ENCODE data around the gene EDIL3.

Gene EDIL3

DNA sequence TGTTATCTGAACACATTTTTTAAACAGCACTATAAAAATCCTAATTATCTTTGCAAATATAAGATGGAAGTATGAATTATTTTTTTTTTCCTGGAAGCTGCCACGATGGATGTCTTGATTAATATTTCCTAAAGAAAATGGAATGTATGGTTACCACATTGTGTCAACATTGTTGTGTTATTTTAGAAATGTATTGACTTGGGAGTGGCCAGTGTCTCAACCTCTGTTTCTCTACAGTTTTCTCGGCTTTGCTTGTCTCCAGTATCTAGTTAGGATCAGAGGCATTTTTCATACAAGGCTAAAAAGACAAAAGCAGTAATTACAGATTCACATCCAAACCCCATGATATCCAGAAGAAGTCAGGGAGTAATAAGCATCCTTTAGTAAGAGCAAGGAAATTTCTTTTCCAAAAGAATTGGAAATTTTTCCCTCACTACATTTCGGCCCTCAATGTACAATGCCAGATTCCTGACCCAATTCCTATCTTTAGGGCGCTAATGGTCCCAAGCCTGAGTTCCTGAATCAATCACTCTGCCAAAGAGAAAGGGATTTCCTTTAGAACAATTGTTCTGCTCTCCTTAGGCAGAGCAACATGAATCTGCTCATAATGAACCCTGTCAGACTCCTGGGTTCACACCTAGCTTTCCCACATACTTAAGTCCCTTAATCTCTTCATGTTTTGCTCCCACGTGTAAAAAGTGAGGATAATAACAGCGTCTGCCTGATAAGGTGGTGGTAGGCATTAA, 111.7 kb downstream of the EDIL3 start:
- in situ Hi-C loops (cut with MboI; ENCODE audit: low sequenced_read_pairs, unreplicated experiment): loop anchor here (25.0 kb wide), 1 partner anchor 561 kb away; the partner anchor contains the start of gene HAPLN1
- TF ChIP-seq, protein P1, sequence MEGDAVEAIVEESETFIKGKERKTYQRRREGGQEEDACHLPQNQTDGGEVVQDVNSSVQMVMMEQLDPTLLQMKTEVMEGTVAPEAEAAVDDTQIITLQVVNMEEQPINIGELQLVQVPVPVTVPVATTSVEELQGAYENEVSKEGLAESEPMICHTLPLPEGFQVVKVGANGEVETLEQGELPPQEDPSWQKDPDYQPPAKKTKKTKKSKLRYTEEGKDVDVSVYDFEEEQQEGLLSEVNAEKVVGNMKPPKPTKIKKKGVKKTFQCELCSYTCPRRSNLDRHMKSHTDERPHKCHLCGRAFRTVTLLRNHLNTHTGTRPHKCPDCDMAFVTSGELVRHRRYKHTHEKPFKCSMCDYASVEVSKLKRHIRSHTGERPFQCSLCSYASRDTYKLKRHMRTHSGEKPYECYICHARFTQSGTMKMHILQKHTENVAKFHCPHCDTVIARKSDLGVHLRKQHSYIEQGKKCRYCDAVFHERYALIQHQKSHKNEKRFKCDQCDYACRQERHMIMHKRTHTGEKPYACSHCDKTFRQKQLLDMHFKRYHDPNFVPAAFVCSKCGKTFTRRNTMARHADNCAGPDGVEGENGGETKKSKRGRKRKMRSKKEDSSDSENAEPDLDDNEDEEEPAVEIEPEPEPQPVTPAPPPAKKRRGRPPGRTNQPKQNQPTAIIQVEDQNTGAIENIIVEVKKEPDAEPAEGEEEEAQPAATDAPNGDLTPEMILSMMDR (IDR thresholded peaks at IDR 0.05; ENCODE audit: borderline replicate concordance, control extremely low read depth, extremely low read depth, insufficient read depth, missing control alignments): no peak
- DNase-seq (ENCODE audit: low spot score): no peak

- in situ Hi-C loops (cut with MboI; ENCODE audit: low sequenced_read_pairs, unreplicated experiment): loop anchor here (25.0 kb wide), 1 partner anchor 554 kb away; the partner anchor contains the start of gene HAPLN1
- no peak for DNase-seq (ENCODE audit: low spot score)
- TF ChIP-seq, protein P1 (IDR thresholded peaks at IDR 0.05; ENCODE audit: borderline replicate concordance, control extremely low read depth, extremely low read depth, insufficient read depth, missing control alignments): no peak
These were observed 118.7 kb downstream of the EDIL3 start for GRCh38 chr5:84265739-84266550.

DNA sequence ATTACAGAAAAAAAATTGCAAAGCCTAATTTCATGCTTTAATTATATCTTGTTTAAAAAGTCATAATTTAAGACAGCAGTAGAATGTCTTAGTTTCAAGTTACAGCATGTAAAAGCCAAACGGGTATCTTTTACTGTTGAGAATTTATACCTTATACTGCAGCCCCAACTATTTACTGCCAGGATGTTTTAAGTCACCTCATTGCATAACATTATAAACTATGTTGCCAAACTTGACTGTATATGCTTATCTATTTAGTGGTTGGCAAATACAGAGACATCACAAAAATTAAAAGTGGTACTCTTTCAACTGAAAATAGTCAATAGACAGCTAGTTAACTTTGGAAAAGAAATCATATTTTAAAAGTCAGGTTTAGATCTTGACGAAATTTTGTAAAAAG, 119.5 kb downstream of the EDIL3 start:
- in situ Hi-C loops (cut with MboI; ENCODE audit: low sequenced_read_pairs, unreplicated experiment): loop anchor here (25.0 kb wide), 1 partner anchor 553 kb away; the partner anchor contains the start of gene HAPLN1
- no peak for DNase-seq (ENCODE audit: low spot score)
- TF ChIP-seq, protein P1 (IDR thresholded peaks at IDR 0.05; ENCODE audit: borderline replicate concordance, control extremely low read depth, extremely low read depth, insufficient read depth, missing control alignments): no peak

DNA sequence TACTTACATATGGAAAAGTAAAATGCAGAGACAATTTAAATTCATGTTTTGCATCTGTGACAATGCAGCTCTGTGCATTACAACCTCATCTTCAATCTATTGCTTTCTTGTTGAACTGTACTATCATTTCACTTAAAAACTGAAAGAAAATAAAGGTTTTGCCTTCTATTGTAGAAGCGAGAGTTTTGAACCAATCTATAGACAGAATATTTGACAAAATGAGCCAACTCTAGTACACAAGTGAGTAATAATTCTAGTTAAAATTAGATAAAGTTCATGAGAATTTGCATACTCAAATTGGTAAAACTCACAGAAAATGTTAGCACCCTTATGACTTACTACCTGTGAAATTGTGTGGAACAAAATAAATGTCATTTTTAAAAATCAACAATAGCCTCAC, 123.7 kb downstream of the EDIL3 start:
- TF ChIP-seq, protein P1 (IDR thresholded peaks at IDR 0.05; ENCODE audit: borderline replicate concordance, control extremely low read depth, extremely low read depth, insufficient read depth, missing control alignments): no peak
- DNase-seq (ENCODE audit: low spot score): no peak
- in situ Hi-C loops (cut with MboI; ENCODE audit: low sequenced_read_pairs, unreplicated experiment): loop anchor here (25.0 kb wide), 1 partner anchor 549 kb away; the partner anchor contains the start of gene HAPLN1

GRCh38 chr5:84260140-84260539, 124.5 kb downstream of the EDIL3 start:
- TF ChIP-seq, protein P1 (IDR thresholded peaks at IDR 0.05; ENCODE audit: borderline replicate concordance, control extremely low read depth, extremely low read depth, insufficient read depth, missing control alignments): no peak
- in situ Hi-C loops (cut with MboI; ENCODE audit: low sequenced_read_pairs, unreplicated experiment): loop anchor here (25.0 kb wide), 1 partner anchor 548 kb away; the partner anchor contains the start of gene HAPLN1
- DNase-seq (ENCODE audit: low spot score): no peak

GRCh38 chr5:84259283-84260045, 125.2 kb downstream of the EDIL3 start:
- DNase-seq (ENCODE audit: low spot score): no peak
- TF ChIP-seq, protein P1 (IDR thresholded peaks at IDR 0.05; ENCODE audit: borderline replicate concordance, control extremely low read depth, extremely low read depth, insufficient read depth, missing control alignments): no peak
- in situ Hi-C loops (cut with MboI; ENCODE audit: low sequenced_read_pairs, unreplicated experiment): loop anchor here (25.0 kb wide), 1 partner anchor 547 kb away; the partner anchor contains the start of gene HAPLN1

Data from GM13976 (cell line).